ENCODE data around the gene ENHO.

- TF ChIP-seq CTCF (IDR thresholded peaks at IDR 0.05) (no peak), POLR2A (IDR thresholded peaks at IDR 0.05) (no peak), POLR2AphosphoS5 (IDR thresholded peaks at IDR 0.05) (no peak), EP300 (IDR thresholded peaks at IDR 0.05) (no peak)
Measured at GRCh38 chr9:34568133-34568532, 45.3 kb upstream of the ENHO start.

Data from suprapubic skin (tissue), 4 donors.